ENCODE data around the gene ARMC9.
"Not testable (repeated sequence)": the region's sequence is repeated elsewhere in the genome, so short reads cannot be mapped to it uniquely, and the experiment has no call there.

The ARMC9 gene

GRCh38 chr2:231288590-231288989 is 90.2 kb downstream of the ARMC9 start:
- DNase-seq = no peak

DNA sequence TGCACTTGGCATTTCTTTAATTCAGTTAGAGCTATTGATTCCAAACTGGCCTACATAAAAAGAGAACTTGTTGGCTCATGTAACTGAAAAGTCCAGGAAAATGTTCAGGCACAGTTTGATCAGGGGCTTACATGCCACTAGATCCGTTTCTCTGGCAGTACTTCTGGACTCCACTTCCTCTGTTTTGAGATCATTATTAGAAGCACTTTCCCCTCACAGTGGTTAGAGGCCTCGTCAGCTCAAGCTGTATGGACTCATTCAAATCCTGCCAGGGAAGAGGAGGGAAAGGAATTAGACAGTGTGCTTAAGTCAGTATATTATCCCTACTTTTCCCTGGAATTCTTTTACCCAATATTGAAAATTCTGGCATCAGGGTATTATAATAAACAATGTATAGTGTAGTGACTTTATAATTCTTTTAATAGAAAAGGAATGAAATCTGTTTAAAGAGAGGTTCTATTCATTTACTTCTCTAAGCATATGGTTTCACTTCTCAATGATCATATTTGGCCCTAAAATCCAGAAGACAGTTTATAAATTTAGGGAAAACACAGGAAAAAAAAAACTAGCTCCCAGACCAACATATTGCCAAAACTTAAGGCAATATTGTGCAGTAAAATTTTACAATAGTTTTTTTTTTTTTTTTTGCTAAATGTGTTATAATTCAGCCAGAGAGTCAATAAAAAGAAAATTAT is 92.0 kb downstream of the ARMC9 start:
- DNase-seq = peak in 2 of 3 donors; percentile 16 to 39

DNA sequence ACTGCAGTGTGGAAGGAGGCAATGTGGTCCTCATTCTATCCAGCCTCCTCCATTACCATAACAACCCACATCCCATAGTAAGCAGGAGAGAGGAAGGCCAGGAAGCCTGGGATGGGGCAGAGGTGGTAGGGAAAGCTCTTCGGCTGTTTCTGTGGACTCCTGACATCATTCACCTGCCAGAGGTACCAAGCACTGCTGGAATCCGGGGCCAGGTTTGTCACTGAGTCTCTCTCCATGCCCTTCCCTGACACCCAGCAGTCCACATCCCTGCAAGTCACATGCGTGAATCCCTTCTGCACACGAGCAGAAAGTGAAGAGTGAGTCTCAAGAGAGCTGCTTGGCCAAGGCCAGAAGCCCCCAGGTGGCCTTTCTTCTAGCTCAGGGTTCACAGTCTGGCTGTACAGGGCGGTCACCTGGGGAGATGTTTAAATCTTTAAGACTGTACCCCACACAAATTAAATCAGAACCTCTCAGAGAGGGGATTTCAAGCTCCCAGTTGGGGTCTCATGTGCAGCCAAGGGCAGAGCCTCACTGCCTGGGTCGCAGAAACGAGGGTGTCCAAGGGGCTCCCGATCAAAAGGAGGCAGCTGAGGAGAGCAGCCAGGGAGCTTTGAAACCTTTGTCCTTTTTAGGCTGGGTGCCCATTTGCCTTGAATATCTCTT is 94.2 kb downstream of the ARMC9 start:
- no peak for DNase-seq

GRCh38 chr2:231293163-231293562 is 94.7 kb downstream of the ARMC9 start:
- DNase-seq = peak in 2 of 3 donors; percentile 15 to 30

- DNase-seq = no peak
Measured at GRCh38 chr2:231294116-231294515, 95.7 kb downstream of the ARMC9 start.

GRCh38 chr2:231294571-231295362 is 96.3 kb downstream of the ARMC9 start:
- peak; percentile 24 to 53 (median 44) for DNase-seq

DNA sequence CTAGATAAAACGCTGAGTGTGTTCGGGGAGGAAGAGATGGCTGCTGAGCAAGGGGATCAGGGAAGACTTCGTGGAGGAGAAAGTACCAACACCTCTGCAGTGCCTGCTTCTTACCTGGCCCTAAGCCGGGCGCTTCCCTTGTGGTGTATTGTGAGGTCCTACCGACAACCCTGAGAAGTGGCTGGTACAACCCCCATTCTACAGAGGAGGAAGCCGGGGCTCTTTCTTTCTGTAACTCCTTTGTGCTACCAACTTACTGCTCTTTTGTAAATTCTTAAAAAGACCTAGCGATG is 96.9 kb downstream of the ARMC9 start:
- no peak for DNase-seq

- DNase-seq = no peak
Measured at GRCh38 chr2:231296401-231296974, 98.1 kb downstream of the ARMC9 start.

GRCh38 chr2:231297108-231297908 is 98.9 kb downstream of the ARMC9 start:
- peak; percentile 65 to 78 (median 68) for DNase-seq

DNA sequence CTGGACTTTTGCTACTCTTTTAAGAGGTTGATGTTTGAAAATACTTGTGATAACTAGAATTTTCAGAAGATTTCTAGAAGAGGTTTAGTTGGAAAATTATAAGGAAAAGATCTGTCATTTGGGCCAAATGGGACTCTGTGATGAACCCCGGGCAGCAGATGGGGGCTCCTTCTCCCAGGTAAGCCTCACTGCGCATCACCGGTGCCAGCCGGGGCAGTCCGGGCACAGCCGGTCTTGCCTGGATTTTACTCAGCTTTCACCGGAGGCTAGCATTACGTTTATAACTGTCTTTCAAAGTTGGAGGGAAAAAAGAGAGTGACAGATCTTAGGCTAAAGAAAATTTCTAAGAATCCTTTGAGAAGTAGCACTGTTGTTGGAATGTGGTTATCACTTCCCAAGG is 99.7 kb downstream of the ARMC9 start:
- no peak for DNase-seq

- DNase-seq = peak; percentile 64 to 67 (median 65)
Measured at GRCh38 chr2:231299267-231299666, 100.8 kb downstream of the ARMC9 start.

DNA sequence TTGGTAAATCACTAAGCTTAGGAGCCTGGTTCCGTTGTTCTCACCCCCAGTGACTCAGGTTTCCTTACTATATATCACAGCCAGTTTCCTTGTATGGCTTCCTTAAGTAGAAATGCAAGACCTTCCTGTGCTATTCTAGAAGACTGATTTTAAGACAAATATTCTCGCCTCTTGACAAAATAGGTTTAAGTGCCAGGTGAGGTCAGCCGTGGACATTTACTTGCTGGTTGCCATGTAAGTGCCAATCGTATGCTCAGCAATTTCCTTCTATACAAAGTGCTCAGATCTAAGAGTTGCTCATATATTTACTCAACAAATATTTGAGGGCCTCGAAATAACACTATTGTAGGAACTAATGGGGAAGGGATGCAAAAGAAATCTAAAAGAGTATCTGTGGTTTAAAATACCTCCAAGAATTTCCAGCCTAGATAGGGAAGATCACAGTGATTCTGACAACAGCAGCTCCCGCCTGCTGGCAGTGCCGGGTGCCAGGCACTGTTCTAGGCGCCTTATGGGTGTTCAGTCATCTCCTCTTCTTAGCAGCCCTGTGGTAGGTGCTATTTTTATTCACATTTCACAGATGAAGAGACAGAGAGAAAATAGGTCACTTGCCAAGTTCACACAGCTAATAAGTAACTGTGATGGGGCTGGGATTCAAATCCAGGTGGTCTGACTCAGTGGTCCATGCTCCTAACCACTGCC is 101.7 kb downstream of the ARMC9 start:
- peak; percentile 37 to 66 (median 59) for DNase-seq

DNA sequence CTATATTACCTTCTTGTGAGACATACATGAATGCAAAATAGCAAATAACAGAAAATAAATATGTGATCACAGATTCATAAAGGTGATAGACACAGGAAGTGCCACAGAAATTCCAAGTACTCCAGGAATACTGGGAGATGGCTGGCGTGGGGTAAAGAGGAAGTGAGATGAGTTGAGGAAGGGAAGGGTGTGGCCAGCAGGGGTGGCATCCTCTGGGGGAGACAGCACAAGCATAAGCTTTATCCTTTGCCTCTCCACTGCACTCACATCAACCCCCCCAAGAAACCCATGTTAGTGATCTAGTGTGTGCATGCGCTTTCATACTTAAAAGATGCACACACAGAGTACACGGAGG is 102.3 kb downstream of the ARMC9 start:
- DNase-seq = peak in 1 of 3 donors; percentile 43

DNA sequence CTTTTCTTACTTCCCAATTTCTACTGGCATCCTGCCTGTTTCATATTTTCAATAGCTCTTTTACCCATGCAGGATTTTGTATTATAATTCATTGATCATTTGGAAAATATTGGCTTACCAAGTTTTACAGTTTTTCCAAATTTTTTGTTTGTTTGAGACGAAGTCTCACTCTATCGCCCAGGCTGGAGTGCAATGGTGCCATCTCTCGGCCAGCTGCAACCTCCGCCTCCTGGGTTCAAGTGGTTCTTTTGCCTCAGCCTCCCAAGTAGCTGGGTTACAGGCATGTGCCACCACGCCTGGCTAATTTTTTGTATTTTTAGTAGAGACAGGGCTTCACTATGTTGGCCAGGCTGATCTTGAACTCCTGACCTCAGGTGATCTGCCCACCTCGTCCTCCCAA is 105.8 kb downstream of the ARMC9 start:
- DNase-seq = not testable (repeated sequence)

DNA sequence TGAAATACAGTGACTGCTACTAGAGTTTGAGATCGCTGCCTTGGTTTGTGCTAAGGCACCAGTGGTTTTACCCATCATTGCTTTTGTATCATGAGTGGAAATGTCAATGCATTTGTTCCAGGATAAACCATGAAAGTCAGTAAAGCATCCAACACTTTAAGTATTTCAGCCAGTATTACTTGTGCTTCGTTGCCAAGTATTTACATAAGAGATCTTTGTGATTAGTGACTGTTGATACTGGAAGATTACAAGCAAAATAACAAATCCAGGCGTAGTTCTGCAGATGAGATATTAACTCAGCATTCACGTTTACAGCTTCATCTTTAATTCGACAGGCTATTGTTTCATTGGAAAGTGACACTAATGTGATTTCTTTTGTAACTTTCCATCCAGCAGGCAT is 106.8 kb downstream of the ARMC9 start:
- DNase-seq = no peak

DNA sequence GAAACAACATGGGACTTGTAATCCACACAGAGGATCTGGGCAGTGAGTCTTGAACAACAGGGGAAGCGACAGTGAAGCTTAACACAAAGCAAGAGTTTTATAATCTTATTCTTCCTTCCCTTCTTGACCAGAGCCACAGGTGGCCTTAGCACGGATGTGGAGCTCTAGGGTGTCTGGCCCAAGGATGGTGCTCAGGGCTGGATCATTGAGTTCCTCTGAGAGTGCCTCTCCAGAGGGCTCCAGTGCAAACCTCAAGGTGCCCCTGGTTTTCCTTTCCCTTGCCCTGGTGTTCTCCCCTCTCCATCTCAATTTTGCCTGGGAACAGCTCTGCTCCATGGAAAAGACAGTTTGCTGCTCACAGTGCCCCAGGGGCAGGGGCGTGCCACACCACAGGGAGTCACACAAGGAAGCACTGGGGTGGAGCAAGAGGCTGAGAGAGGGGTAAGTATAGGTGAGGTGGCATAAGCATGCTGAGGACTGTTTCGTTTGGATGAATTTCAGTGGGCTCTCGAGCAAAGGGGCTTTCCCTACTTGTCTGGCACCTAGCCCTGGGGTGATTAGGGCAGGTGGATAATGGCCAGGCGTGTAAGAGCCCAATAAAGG is 108.5 kb downstream of the ARMC9 start:
- DNase-seq = no peak

GRCh38 chr2:231308219-231308618 is 109.8 kb downstream of the ARMC9 start:
- no peak for DNase-seq

DNA sequence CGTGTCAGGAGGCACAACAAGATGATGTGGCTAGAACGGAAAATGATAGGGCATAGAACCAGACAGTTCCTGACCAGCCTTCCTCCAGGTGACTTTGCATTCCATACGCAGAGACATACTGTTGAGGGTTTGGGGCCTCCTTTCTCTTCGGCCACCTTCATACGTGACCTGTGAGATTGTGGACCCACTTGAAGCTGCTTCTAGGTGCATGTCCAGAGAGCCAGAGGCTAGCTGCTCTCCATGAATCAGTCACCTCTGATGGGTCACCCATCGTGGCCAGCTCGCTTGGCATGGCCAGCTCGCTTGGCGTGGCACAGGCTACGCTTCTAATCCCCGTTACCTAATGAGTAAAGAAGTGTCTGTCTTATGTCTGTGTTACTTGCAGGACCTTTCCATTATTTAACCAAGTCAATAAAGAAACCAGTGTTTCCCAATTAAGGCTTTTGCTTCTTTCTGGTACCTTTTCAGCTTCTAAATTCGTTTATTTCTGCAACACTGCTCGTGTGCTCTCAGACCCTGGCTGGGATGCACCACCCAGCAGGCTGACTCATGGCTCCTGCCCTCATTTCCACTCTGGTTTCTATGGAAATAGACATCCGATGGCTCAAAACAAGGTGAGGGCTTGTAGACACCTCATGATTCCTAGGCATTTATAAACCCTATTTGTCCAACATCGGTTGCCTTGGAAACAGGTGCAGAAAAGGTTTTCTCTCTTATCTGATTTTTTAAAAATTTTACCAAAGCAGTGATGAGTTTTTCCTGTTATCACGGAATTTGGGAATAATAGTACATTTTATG is 110.4 kb downstream of the ARMC9 start:
- no peak for DNase-seq

- DNase-seq = no peak
Measured at GRCh38 chr2:231312066-231312465, 113.6 kb downstream of the ARMC9 start.

DNA sequence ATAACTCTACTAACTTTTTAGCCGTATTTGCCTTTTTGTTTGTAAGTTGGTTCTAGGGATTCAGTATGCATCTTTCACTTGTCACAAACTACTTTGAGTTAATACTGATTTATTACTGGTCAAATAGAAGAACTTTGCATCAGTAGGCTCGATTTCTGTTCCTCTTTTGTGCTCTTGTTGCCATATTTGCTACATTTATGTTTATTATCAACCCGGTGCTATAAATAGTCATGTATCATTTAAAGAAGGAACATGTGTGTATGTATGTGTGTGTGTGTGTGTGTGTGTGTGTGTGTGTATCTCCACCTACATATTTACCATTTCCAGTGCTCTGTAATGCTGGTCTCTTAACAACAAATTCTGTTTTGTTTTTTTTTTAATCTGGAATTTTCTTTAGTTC is 117.5 kb downstream of the ARMC9 start:
- peak; percentile 48 to 74 (median 68) for DNase-seq

DNA sequence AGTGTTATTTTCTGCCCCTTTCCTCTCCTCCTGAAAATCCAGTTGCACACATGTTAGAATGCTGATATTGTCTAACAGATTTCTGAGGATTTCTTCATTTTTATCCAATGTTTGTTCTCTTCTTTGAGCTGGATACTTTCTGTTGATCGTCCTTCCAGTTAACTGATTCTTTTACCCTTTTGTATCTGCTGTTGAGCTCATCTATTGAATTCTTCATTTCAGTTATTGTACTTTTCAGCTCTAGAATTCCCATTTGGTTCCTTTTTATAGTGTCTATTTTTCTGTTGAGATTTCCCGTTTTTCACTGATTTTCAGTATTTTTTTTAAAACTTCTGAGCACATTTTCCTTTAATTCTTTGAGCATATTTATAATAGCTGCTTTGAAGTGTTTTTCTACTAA is 119.1 kb downstream of the ARMC9 start:
- no peak for DNase-seq
